Spleen (tissue), 11 donors: ENCODE data around the gene CATSPERD. TPM values are rescaled to one million over a fixed set of nuclear protein-coding genes. Genes with fewer than 3 reads are reported as not detected.
A peak's percentile ranks its signal among the peaks of the same experiment; 100 is the strongest.
"Not testable (repeated sequence)": the region's sequence is repeated elsewhere in the genome, so short reads cannot be mapped to it uniquely, and the experiment has no call there.

Source experiments
- DNase-seq: peaks from one replicate; pipeline ENCODE4 v3.0.0-alpha.2; 2020
- H3K27ac ChIP-seq, 8 donors: fragments of 200-600 bp; sonication (generic) in 7 of 8; 1 replicate in 4 of 8; 2 replicates in 4 of 8; pipeline versions ENCODE4 v1.5.0 to v1.8.0; 2016 to 2021; ENCODE audit warnings: inconsistent platforms in 4 of 8, mild to moderate bottlenecking in 4 of 8, moderate library complexity in 1 of 8
- H3K27me3 ChIP-seq, 7 donors: fragments of 200-600 bp; sonication (generic) in 6 of 7; replicated peaks in 1 of 7; 1 replicate in 4 of 7; 2 replicates in 3 of 7; pipeline versions ENCODE4 v1.5.0 to v1.8.0; 2016 to 2021; ENCODE audit warnings: inconsistent platforms in 3 of 7, mild to moderate bottlenecking in 1 of 7
- H3K36me3 ChIP-seq, 6 donors: fragments of 200-600 bp; sonication (generic) in 5 of 6; 1 replicate in 4 of 6; 2 replicates in 2 of 6; pipeline versions ENCODE4 v1.5.0 to v1.8.0; 2016 to 2021; ENCODE audit warnings: inconsistent platforms in 2 of 6
- H3K4me1 ChIP-seq, 6 donors: fragments of 200-600 bp; sonication (generic) in 5 of 6; 1 replicate in 3 of 6; 2 replicates in 3 of 6; pipeline versions ENCODE4 v1.5.0 to v1.8.0; 2016 to 2021; ENCODE audit warnings: inconsistent platforms in 3 of 6
- H3K4me3 ChIP-seq, 8 donors: fragments of 200-600 bp; sonication (generic) in 7 of 8; 1 replicate in 4 of 8; 2 replicates in 4 of 8; pipeline versions ENCODE4 v1.5.0 to v1.8.0; 2016 to 2021; ENCODE audit warnings: inconsistent platforms in 4 of 8, mild to moderate bottlenecking in 4 of 8, moderate library complexity in 2 of 8
- H3K9me3 ChIP-seq, 8 donors: fragments of 200-600 bp; sonication (generic) in 7 of 8; 1 replicate in 4 of 8; 2 replicates in 4 of 8; pipeline versions ENCODE4 v1.5.0 to v1.8.0; 2016 to 2021; ENCODE audit warnings: inconsistent platforms in 4 of 8
- POLR2A ChIP-seq, 3 donors: fragments of 450-650 bp; IDR thresholded peaks; one replicate each; pipeline ENCODE4 v1.5.1; 2017; ENCODE audit warnings: antibody characterized with exemption in 3 of 3, mild to moderate bottlenecking in 1 of 3
- POLR2AphosphoS5 ChIP-seq, 3 donors: sonication (generic); formaldehyde crosslinking; IDR thresholded peaks; one replicate each; pipeline ENCODE4 v1.5.1; 2017; ENCODE audit warnings: antibody characterized with exemption in 3 of 3
- WGBS, 5 donors: extraction: QIAGEN DNeasy Blood & Tissue Kit in 3 of 5; methylation state at CpG; one replicate each; pipeline versions ENCODE4 v1.1.5 to v1.1.7; 2013 to 2018; 5-methylcytosine and 5-hydroxymethylcytosine counted together
- intact Hi-C: fragments of 100-400 bp; cut with DNase I; formaldehyde crosslinking; loops from one replicate; pipeline ENCODE4 v1.15.0; 2023; ENCODE audit warnings: low total_unique reads
- polyA plus RNA-seq, 3 donors: library from polyadenylated mRNA; stranded (reverse); fragments of 200-250 nt; gene quantifications; one replicate each; pipeline ENCODE4 v1.2.1, GENCODE V29; 2013
- total RNA-seq, 7 donors: library from RNA; depleted of rRNA in 3 of 7; stranded (reverse); fragments of >200 nt in 3 of 7; fragmentation: NEBNext Ultra II Directional in 4 of 7; extraction: Animal tissue kit (Norgen Biotek cat#: 25700) in 4 of 7; gene quantifications; one replicate each; pipeline versions ENCODE4 v1.1.0 to v1.2.1, GENCODE V29; 2016 to 2021
- TF ChIP-seq, protein P1 (sequence below), 11 experiments: fragments of 200-600 bp in 7 of 11; fragments of 450-650 bp in 4 of 11; sonication (generic) in 4 of 11; IDR thresholded peaks in 8 of 11; conservative IDR thresholded peaks in 3 of 11; 1 replicate in 7 of 11; 2 replicates in 4 of 11; pipeline versions ENCODE4 v1.4.0 to v1.8.0; 2016 to 2021; ENCODE audit warnings: antibody characterized with exemption in 11 of 11, inconsistent platforms in 4 of 11, mild to moderate bottlenecking in 1 of 11
- donor health status: healthy with polysubstance abuse.
- donor health status: DM: no; HTN: no; CAD: no; lungs with moderate emphysema.
- donor health status: DM: no; HTN: no; CAD: no.
- donor health status: Bipolar disorder and iron deficiency.
- donor health status: healthy.
- donor health status: DM: no; HTN: no; CAD: no.
- donor health status: DM: yes; HTN: yes; CAD: no.

CATSPERD gene
- total and polyA plus RNA-seq, 10 donors, result not detected

DNA sequence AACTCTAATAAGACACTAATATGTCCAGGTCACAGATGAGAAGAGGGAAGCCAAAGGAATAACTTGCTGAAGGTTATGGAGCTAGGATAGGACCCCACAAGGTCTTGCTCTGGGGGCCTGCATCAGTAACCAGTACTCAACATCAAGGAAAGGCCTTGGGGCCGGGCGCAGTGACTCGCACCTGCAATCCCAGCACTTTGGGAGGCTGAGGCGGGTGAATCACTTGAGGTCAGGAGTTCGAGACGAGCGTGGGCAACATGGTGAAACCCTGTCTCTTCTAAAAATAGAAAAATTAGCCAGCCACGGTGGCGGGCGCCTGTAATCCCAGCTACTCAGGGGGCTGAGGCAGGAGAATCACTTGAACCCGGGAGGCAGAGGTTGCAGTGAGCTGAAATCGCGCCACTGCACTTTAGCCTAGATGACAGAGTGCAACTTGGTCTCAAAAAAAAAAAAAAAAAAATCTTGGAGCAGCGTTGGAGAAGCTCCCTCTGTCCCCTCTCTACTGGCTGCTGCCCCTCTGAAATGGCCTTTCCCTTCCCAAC is 2.3 kb upstream of the CATSPERD start:
- TF ChIP-seq, protein P1, sequence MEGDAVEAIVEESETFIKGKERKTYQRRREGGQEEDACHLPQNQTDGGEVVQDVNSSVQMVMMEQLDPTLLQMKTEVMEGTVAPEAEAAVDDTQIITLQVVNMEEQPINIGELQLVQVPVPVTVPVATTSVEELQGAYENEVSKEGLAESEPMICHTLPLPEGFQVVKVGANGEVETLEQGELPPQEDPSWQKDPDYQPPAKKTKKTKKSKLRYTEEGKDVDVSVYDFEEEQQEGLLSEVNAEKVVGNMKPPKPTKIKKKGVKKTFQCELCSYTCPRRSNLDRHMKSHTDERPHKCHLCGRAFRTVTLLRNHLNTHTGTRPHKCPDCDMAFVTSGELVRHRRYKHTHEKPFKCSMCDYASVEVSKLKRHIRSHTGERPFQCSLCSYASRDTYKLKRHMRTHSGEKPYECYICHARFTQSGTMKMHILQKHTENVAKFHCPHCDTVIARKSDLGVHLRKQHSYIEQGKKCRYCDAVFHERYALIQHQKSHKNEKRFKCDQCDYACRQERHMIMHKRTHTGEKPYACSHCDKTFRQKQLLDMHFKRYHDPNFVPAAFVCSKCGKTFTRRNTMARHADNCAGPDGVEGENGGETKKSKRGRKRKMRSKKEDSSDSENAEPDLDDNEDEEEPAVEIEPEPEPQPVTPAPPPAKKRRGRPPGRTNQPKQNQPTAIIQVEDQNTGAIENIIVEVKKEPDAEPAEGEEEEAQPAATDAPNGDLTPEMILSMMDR (IDR thresholded peaks at IDR 0.05 in 8 of 11, conservative IDR thresholded peaks at IDR 0.05 in 3 of 11), result no peak
- TF ChIP-seq POLR2A (IDR thresholded peaks at IDR 0.05) (no peak), POLR2AphosphoS5 (IDR thresholded peaks at IDR 0.05) (no peak)
- peak overlapping the region in 5 of 8 donors; percentile 79 to 91 (median 90) for H3K4me3 ChIP-seq
- peaks cover 0 to 40% (median 13%) of the 10 kb centered on the region in 6 donors for H3K36me3 ChIP-seq
- no peaks in the 10 kb centered on the region for H3K9me3 ChIP-seq
- intact Hi-C loops, result no loop called here
- H3K27ac ChIP-seq, result peak overlapping the region in 2 of 8 donors; percentile 93 to 94
- WGBS, 5 donors, result 40 to 71% (median 62%) methylated on average over 14 of the region's 14 CpGs
- no peak for DNase-seq
- H3K4me1 ChIP-seq, result peaks cover 18 to 52% (median 37%) of the 10 kb centered on the region in 6 donors
- no peaks in the 10 kb centered on the region for H3K27me3 ChIP-seq

DNA sequence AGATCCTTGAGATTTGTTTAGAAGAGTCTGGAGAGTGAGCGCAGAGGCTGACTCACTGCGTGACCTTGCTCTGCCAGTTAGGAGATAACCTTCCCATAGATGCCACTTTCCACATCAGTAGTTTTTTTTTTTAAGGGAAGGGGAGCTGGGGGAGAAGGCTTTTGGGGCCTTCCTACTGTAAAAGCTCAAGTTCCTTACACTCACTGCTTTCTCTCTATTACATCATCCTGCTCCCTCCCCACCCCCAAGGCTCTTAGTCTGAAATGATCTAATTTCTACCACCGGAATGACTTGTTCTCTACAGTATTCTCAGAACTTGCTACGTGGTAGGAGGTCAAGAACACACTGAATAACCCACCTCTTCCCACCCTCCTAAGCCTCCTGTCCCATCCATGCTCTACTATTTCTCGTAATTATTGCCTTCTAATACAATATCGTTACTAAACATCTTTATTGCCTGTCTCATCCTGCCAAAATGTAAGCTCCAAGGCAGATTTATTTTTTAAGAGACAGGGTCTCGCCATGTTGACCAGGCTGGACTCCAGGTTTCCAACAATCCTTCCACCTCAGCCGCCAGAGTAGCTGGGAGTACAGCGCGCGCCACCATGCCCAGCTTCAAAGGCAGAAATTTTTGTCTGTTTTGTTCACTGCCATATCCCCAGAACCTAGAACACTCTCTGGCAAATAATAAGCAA is 1.7 kb upstream of the CATSPERD start:
- peak overlapping the region in 7 of 8 donors; percentile 92 to 96 (median 93) for H3K27ac ChIP-seq
- H3K4me3 ChIP-seq, result peak overlapping the region; percentile 79 to 99 (median 89)
- peaks cover 18 to 52% (median 37%) of the 10 kb centered on the region in 6 donors for H3K4me1 ChIP-seq
- H3K36me3 ChIP-seq, result peaks cover 0 to 34% (median 7%) of the 10 kb centered on the region in 6 donors
- TF ChIP-seq, protein P1 (IDR thresholded peaks at IDR 0.05 in 8 of 11, conservative IDR thresholded peaks at IDR 0.05 in 3 of 11), result no peak
- no peak for TF ChIP-seq POLR2AphosphoS5 (IDR thresholded peaks at IDR 0.05)
- TF ChIP-seq POLR2A (IDR thresholded peaks at IDR 0.05), result no peak
- intact Hi-C loops, result no loop called here
- H3K9me3 ChIP-seq, result no peaks in the 10 kb centered on the region
- no peaks in the 10 kb centered on the region for H3K27me3 ChIP-seq
- 25 to 39% (median 29%) methylated on average over 11 of the region's 11 CpGs for WGBS, 5 donors
- DNase-seq, result no peak

DNA sequence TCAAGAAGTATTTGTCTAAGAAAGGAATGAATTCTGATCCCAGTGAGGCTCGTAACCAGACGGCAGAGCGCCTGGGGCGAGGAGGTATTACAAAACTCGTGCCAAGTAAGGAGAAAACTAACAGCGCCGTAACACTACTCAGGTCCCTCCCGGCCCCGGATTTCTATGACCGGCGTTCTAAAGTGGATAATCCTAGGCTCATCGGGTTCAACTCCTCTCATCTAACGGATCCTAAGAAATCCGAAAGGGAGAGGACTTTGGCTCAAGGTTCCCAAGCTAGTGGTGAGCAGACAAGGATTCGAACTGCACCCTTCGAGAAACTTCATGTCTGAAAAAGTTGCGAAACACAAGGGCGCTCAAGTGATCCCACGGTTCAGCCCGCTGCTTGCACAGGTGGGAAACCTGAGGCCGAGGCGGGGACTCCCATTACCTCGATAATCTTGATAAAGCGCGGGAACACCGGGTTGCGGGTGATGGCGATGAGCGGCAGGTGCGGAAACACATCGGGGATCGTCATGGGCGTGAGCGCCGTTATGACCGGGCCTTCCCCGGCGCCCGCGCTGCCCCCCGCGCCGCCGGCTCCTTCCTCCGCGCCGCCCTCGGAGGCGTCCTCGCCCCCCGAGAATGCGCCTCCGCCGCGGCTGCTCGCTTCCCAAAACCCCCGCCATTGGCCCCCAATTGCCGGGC is 1.0 kb upstream of the CATSPERD start:
- WGBS, 5 donors, result 0 to 1% (median 1%) methylated on average over 28 to 58 of the region's 58 CpGs
- intact Hi-C loops, result no loop called here
- H3K4me3 ChIP-seq, result peak overlapping the region; percentile 79 to 99 (median 89)
- H3K4me1 ChIP-seq, result peaks cover 18 to 52% (median 37%) of the 10 kb centered on the region in 6 donors
- peaks cover 0 to 27% (median under 1%) of the 10 kb centered on the region in 6 donors for H3K36me3 ChIP-seq
- TF ChIP-seq POLR2A (IDR thresholded peaks at IDR 0.05) (peak in 1 of 3 donors; percentile 8), POLR2AphosphoS5 (IDR thresholded peaks at IDR 0.05) (no peak)
- no peaks in the 10 kb centered on the region for H3K9me3 ChIP-seq
- DNase-seq, result no peak
- peak overlapping the region; percentile 91 to 96 (median 93) for H3K27ac ChIP-seq
- H3K27me3 ChIP-seq, result no peaks in the 10 kb centered on the region

DNA sequence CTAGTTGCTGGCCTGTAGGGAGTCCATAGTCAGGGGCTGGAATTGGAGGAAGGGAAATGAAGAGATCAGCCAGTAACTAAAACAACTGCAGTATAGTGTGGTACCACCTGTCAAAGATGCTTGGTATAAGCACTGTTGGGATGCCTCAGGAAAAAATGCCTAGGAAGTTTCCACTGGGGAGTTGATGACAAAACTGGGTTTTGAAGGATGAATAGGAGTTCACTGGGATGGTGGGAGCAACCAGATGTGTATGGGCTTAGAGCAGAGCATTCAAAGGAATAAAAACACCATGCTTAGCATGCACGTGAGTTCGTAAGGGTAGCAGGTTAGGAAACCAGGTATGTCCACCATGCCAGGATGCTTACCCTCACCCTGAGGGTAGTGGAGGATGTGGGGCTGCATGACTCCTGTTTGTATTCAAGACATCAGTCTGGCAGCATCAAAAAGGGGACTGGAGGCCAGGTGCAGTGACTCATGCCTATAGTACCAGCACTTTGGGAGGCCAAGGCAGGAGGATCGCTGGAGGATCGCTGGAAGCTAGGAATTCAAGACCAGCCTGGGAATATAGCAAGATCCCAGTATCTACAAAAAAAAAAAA is 7.1 kb downstream of the CATSPERD start:
- Histone ChIP-seq H3K9me3 (peaks cover 0 to 21% (median 12%) of the 10 kb centered on the region in 8 donors), H3K27me3 (peaks cover 0 to 6% (median 0%) of the 10 kb centered on the region in 7 donors), H3K36me3 (no peaks in the 10 kb centered on the region), H3K27ac (no peak overlapping the region), H3K4me1 (no peaks in the 10 kb centered on the region), H3K4me3 (no peak overlapping the region)
- DNase-seq, result no peak
- WGBS, 5 donors, result 91 to 96% (median 94%) methylated on average over 4 of the region's 4 CpGs
- no peak for TF ChIP-seq POLR2AphosphoS5 (IDR thresholded peaks at IDR 0.05)
- intact Hi-C loops, result no loop called here

DNA sequence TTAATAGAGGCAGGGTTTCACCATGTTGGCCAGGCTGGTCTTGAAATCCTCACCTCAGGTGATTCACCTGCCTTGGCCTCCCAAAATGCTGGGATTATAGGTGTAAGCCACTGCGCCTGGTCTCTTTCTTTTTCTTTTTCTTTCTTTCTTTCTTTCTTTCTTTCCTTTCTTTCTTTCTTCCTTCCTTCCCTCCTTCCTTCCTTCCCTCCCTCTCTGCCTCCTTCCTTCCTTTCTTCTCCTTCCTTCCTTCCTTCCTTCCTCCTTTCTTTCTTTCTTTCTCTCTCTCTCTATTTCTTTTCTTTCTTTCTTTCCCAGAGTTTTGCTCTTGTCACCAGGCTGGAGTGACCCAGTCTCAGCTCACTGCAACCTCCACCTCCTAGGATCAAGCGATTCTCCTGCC is 12.7 kb downstream of the CATSPERD start:
- WGBS, 5 donors, result 79 to 93% (median 84%) methylated on average over 2 of the region's 2 CpGs
- intact Hi-C loops, result not testable (repeated sequence)

More for the DNA sequence above, 12.7 kb downstream of the CATSPERD start:
- H3K27ac ChIP-seq, H3K4me3 ChIP-seq, H3K36me3 ChIP-seq, H3K4me1 ChIP-seq, DNase-seq: not testable (repeated sequence)
- Histone ChIP-seq H3K27me3 (peaks cover 0 to 13% (median 0%) of the 10 kb centered on the region in 7 donors), H3K9me3 (peaks cover 0 to 21% (median 12%) of the 10 kb centered on the region in 8 donors)
